H1 (cell line): Measurements from ENCODE around the gene PRR36.

ENCODE experiments used
- BRCA1 ChIP-seq: IDR thresholded peaks from 2 replicates; pipeline ENCODE4 v1.6.1; 2012; ENCODE audit warnings: low read depth, low read length, improper control_type of control experiment
- CHD1 ChIP-seq: IDR thresholded peaks from 2 replicates; pipeline ENCODE4 v1.6.1; 2012; ENCODE audit warnings: low read depth, low read length, improper control_type of control experiment
- CREB1 ChIP-seq: IDR thresholded peaks from 2 replicates; pipeline ENCODE4 v1.6.1; 2012; ENCODE audit warnings: inconsistent platforms
- EP300 ChIP-seq, 2 experiments: IDR thresholded peaks; 1 replicate in 1 of 2; 2 replicates in 1 of 2; pipeline ENCODE4 v1.6.1; 2011 to 2012; ENCODE audit warnings: low read depth in 2 of 2, low read length in 2 of 2, mild to moderate bottlenecking in 2 of 2, borderline replicate concordance in 1 of 2, inconsistent platforms in 1 of 2, moderate library complexity in 1 of 2
- TF ChIP-seq, protein P1 (sequence below), 3 experiments: IDR thresholded peaks; 1 replicate in 2 of 3; 2 replicates in 1 of 3; pipeline versions ENCODE4 v1.5.1 to v1.6.1; 2011; ENCODE audit warnings: low read length in 3 of 3, mild to moderate bottlenecking in 3 of 3, inconsistent platforms in 2 of 3, low read depth in 1 of 3, moderate library complexity in 1 of 3; ENCODE audit not compliant: insufficient read depth in 1 of 3; ENCODE audit errors: control extremely low read depth in 1 of 3
- TF ChIP-seq, protein P2 (sequence below): IDR thresholded peaks from 2 replicates; pipeline ENCODE4 v1.6.1; 2012; ENCODE audit warnings: inconsistent platforms
- TF ChIP-seq, protein P3 (sequence below): IDR thresholded peaks from 2 replicates; pipeline ENCODE4 v1.6.1; 2012; ENCODE audit warnings: low read length, inconsistent platforms

DNA sequence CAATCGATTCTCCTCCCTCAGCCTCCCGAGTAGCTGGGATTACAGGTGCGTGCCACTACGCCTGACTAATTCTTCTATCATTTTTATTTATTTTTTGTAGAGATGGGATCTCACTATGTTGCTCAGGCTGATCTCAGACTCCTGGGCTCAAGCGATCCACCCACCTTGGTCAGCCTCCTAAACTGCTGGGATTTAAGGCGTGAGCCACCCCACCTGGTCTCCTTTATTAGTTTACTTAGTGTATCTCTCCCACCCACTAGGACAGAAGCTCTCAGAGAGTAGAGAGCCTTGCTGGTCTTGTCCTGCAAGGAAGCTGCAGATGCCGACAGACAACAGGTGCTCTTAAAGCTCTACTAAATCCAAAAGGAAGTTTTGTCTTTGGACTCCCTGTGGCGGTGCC, 11.6 kb upstream of the PRR36 start:
- TF ChIP-seq EP300 (IDR thresholded peaks at IDR 0.05; ENCODE audit: borderline replicate concordance in 1 of 2, low read depth in 2 of 2, low read length in 2 of 2) = no peak
- TF ChIP-seq, protein P1, sequence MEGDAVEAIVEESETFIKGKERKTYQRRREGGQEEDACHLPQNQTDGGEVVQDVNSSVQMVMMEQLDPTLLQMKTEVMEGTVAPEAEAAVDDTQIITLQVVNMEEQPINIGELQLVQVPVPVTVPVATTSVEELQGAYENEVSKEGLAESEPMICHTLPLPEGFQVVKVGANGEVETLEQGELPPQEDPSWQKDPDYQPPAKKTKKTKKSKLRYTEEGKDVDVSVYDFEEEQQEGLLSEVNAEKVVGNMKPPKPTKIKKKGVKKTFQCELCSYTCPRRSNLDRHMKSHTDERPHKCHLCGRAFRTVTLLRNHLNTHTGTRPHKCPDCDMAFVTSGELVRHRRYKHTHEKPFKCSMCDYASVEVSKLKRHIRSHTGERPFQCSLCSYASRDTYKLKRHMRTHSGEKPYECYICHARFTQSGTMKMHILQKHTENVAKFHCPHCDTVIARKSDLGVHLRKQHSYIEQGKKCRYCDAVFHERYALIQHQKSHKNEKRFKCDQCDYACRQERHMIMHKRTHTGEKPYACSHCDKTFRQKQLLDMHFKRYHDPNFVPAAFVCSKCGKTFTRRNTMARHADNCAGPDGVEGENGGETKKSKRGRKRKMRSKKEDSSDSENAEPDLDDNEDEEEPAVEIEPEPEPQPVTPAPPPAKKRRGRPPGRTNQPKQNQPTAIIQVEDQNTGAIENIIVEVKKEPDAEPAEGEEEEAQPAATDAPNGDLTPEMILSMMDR (IDR thresholded peaks at IDR 0.05; ENCODE audit: control extremely low read depth in 1 of 3, insufficient read depth in 1 of 3, low read depth in 1 of 3, low read length in 3 of 3) = no peak
- TF ChIP-seq, protein P2, sequence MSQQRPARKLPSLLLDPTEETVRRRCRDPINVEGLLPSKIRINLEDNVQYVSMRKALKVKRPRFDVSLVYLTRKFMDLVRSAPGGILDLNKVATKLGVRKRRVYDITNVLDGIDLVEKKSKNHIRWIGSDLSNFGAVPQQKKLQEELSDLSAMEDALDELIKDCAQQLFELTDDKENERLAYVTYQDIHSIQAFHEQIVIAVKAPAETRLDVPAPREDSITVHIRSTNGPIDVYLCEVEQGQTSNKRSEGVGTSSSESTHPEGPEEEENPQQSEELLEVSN = no peak
- TF ChIP-seq CREB1 = no peak
- TF ChIP-seq CHD1 = no peak
- no peak for TF ChIP-seq BRCA1
- TF ChIP-seq, protein P3, sequence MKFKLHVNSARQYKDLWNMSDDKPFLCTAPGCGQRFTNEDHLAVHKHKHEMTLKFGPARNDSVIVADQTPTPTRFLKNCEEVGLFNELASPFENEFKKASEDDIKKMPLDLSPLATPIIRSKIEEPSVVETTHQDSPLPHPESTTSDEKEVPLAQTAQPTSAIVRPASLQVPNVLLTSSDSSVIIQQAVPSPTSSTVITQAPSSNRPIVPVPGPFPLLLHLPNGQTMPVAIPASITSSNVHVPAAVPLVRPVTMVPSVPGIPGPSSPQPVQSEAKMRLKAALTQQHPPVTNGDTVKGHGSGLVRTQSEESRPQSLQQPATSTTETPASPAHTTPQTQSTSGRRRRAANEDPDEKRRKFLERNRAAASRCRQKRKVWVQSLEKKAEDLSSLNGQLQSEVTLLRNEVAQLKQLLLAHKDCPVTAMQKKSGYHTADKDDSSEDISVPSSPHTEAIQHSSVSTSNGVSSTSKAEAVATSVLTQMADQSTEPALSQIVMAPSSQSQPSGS = no peak
